ENCODE data around the gene LILRA6.
"Not testable (repeated sequence)": the region's sequence is repeated elsewhere in the genome, so short reads cannot be mapped to it uniquely, and the experiment has no call there.

Gene LILRA6

DNA sequence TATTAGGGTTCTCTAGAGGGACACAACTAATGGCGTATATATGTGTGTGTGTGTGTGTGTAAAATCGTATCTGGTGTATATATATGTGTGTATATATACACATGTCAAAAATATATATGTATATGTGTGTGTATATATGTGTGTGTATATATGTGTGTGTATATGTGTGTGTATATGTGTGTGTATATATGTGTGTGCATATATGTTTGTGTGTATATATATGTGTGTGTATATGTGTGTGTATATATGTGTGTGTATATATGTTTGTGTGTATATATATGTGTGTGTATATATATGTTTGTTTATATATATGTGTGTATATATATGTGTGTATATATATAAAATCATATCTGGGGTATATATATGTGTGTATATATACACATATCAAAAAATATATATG, 19.9 kb upstream of the LILRA6 start:
- no peak for DNase-seq (ENCODE audit: low spot score)

DNA sequence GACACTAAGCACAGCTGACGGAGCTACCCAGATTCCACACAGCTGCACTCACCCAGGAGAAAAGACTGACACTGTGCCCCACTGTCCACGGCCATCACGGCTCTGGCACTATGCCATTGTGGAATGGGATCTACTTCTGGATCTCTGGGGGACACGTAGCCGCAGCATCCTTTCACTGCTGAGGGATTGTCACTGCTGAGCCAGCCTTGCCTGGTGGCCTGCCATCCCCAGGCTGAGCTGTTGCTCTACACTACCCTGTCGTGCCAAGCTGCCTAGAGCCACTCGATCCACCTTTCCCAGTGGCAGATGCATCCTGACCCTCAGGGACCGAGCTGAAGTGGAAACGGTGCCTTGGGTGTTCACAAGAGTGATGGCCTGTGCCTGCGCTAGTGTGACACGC, 19.5 kb upstream of the LILRA6 start:
- no peak for DNase-seq (ENCODE audit: low spot score)

DNA sequence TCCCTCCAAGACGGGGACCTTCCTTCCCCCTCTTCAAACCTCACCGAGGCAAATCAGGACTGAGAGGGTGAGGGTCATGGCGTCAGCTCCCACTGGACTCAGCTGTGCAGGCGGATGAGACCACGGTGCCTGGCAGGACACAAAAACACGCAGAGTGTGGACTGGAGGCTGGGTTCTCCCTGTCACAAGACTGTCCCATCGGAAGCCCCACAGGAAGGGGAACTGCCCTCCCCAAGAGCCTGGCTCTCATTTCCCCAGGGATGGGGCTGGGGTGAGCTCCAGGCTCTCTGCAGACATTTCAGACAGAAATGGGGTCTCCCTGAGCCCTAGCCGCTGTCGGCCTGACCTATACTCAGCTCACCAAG, 14.5 kb upstream of the LILRA6 start, which contains the start of gene LILRB5:
Gene LILRB5, minus strand, starts transcription at position 158 of the 365 bp plus-strand sequence. Its CDS starts 80 bp downstream, at position 78.
- DNase-seq (ENCODE audit: low spot score) = no peak

DNA sequence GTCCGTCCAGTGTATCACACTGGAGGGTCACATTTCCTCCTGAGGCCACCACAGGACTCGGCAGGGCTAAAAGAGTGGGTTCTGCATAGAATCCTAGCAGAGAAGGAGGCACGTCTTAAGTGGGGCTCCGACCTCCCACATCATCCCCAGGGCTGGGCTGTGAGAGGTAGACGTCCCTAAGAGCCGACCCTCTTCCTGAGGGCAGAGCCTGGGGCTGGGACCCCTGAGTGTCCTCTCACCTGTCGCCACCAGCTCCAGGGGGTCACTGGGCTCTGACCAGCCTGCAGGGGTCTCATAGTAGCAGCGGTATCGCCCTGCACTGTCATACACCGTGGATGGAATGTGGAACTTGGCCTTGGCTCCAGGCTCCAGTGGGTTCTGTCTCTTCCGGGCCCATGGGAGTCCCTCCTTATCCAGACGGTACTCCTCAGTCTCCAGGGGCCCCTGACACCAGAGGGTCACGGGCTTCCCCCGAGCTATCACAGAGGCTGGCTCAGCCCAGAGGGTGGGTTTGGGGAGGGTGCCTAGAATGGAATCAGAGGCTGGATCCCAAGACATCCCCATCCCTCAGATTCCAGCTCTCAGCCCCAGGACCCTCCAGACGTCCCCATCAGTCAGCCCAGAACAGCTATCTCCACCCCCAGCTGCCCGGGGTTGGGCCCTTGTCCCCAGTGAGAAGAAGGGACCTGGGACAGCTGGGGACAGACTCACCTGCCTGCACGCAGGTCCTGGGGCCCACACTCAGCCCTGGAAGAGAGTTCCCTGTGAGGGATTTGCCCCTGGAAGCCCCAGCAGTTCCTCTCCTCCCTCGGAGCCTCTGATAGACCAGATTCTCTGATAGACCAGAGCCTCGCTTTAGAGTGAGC, 13.9 kb upstream of the LILRA6 start:
- DNase-seq (ENCODE audit: low spot score) = no peak

DNA sequence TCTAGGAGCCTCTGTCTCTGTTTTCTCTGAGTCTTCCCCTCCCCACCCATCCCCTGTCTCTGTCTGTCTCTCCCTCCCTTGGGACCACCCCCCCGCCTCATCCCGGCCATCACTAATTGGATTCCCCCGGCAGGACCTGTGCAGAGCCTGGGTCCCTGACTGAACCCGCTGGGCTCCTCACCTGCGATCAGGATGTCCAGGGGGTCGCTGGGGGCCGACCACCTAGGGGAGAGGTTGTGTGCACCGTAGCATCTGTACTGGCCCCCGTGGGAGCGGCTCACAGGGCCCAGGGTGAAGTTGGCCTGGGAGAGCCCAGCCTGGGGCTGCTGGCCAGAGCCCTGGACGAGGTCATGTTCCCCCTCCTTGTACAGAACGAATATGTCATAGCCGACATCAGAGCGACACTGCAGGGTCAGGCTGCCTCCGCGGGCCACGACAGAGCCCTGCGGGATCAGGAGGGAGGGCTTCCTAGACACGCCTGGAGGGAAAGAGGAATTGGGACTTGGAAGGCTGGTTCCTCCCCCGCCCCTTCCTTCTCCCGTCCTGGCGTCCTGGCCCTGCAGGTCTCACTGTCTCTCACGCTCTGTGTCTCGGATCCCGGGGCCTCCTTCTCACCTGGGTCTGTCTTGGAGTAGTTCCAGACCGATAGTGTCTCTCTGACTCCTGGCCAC, 12.7 kb upstream of the LILRA6 start:
- DNase-seq (ENCODE audit: low spot score) = no peak

DNA sequence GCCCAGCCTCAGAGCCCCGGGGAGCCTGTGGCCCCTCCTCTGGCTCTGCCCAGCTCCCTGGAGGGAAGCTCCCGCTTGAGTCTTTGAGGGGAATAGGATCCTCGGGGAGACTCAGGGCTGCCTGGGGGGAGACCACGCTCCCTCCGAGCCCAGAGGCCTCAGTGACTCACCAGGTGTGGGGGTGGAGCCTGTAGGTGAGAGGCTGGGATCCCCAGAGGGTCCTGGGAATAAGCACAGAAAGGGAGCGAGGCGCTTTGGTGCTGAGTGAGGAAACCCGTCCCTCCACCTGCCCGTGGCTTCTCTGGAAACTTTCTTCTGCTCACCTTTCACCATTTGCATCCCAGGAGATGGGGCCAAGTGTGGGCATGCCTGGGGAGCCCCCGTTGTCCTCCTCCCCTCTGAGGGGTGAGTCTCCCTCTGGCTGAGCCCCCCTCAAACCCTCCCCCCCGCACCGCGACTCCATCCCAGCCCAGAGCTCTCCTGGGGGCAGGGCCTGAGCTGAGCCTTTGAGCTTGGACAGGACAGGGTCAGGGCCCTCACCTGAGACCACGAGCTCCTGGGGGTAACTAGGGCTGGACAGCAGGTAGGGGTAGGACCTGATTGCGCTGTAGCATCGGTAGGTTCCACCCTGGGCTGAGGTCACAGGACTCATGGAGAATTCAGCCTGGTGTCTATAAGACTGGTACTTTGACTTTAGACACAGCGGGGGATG, 11.8 kb upstream of the LILRA6 start:
- no peak for DNase-seq (ENCODE audit: low spot score)

DNA sequence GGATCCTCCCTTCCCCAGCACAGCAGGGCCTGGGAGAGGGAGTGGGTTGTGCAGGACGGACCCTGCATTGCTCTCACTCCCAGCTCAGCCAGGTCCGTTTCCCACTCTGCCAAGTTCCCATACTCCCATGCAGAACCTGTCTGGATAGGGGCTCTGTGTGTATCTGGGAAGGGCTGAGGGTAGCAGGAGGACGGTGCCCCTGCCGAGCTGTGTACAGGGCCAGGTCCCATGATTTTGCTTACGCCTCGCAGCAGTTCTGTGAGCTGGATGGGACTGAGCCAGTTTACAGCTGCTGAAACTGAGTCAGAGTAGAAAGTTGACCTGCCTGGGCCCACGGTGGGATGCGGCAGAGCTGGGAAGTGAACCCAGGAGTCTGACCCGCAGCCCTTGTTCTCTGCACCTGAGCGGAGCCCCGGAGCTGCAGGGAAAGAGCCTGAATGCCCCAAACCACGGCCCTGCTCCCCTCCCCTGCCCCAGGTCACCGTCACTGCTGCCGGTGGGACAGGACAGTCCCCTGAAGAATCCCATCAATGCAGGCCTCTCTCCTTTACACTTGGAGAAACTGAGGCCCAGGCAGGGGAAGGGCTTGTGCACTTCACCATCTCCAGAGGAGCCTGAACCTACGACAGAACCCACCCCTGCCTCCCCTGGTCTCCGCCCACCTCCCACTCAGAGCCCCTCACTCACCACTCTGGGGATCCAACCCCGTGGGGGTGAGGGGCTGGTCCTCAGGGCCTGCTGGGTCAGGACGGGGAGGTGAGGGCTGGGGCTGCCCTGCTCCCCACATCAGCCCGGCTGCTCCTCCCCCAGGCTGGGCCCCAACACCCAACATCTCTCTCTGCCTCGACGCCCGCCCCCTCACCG, 11.0 kb upstream of the LILRA6 start:
- no peak for DNase-seq (ENCODE audit: low spot score)

DNA sequence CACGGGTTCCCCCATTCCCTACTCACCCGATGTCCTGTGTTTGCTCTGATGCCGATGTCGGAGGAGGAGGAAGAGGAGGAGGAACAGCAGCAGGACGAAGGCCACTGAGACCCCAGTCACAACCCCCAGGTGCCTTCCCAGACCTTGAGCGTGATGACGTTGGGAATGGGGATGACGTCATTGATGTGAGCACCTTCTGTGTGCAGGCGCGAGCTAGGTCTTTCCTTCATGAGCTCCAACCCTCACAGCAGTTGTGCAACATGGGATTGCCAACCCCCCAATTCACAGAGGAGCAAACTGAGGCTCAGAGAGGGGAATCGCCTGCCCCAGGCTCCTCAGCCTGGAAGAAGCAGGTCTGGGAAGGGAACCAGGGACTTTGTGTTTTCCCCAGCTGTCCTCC, 10.3 kb upstream of the LILRA6 start:
- DNase-seq (ENCODE audit: low spot score) = no peak

DNA sequence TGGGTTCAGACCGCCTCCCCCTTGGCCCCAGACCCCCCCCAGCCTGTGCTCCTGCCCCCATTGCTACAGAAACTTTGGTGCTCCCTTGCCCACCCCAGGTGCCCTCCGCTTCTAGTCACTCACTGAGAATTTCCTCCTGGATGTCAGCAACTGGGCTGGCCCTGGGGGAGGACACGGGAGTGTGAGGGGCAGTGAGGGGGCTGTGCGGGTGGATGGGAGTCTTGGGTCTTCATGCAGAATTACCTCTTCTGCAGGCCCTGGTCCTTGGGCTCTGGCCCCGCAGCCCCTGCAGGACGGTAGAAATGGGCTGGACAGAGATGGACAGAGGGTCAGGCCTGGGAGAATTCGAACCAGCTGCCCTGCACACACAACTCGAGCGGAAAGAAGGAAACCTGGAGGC, 9.7 kb upstream of the LILRA6 start:
- DNase-seq (ENCODE audit: low spot score) = no peak

DNA sequence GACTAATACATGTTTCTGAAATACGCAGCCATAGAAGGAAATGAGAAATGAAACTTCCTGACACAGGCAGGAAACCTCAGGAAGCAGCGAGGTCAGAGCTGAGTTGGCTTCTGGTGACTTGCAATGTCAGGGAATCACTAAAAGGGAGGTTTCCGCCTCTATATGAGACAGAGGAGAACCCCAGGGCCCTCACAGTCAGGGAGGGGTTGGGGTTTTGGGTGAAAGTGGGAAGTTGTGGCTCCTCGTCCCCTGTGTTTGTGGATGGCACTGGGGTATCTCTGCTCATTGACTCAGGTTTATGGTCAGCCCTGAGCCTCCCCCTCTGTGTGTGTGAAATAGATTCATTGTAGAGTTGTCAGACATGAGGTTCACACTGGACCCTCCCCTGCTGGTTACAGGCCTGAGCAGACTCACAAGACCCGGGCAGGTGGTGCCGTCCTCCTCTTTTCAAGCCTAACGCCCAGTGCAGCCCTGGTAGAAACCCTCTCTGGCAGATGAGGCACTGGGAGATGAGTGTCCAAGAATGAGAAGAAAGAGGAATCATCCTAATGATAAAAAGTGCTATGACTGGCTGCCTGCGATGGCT, 5.5 kb upstream of the LILRA6 start:
- peak; percentile 80 for DNase-seq (ENCODE audit: low spot score)

DNA sequence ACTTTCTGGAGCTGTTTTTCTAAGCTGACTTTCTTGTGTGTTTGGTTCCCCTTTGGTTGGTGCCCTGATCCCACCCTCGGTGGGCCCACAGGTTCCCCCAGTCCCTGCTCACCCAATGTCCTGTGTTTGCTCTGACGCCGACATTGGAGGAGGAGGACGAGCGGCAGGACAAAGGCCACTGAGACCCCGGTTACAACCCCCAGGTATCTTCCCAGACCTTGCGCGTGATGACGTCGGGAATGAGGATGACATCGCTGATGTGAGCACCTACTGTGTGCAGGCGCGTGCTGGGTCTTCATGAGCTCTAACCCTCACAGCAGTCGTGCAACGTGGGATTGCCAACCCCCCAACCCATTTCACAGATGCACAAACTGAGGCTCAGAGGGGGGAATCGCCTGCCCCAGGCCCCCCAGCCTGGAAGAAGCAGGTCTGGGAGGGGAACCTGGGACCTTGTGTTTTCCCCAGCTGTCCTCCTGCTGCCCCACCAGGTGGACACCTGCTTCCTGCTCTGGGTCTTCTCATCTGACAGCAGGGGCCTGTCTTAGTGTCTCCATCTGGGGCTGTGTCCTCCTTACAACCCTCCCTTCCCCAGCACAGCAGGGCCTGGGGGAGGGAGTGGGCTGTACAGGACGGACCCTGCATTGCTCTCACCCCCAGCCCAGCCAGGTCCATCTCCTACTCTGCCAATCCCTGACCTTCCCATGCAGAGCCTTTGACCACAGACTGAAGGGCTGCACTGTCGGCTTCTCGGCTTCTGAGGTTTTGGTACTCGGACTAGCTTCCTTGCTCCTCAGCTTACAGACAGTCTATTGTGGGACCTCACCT, 4.7 kb upstream of the LILRA6 start:
- no peak for DNase-seq (ENCODE audit: low spot score)

DNA sequence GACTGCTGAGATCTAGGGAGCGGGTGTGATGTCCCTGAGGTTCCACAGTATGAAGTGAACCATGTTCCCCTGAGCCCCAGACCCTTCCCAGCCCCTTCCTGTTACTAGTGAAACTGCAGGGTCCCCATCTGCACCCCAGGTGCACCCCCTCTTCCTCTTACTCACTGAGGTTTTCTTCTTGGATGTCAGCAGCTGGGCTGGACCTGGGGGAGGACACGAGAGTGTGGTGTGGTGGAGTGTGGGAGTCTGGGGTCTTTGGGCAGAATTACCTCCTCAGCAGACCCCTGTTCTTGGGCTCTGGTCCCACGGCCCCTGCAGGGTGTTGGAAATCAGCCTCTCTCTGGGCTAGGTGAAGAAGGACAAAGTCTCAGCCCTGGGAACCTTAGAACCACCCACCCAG, 3.3 kb upstream of the LILRA6 start:
- no peak for DNase-seq (ENCODE audit: low spot score)

DNA sequence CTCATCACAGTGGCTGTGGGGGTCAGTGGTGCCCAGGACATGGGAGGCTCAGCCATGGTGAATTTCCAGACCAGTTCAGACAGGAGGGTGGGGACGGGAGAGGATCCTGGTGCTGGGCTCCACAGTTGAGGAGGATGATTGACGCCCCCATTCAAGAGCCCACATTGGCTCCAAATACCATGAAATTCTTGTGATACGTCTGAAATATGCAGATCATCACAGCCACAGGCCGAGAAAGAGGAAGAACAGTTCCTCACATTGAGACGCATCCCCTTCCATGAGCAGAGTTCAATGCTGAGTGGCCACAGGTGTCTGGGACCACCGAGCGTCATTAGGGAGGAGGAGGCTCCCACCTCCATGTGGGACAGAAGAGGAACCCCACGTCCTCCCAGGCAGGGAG, 1.2 kb upstream of the LILRA6 start:
- DNase-seq (ENCODE audit: low spot score) = not testable (repeated sequence)

DNA sequence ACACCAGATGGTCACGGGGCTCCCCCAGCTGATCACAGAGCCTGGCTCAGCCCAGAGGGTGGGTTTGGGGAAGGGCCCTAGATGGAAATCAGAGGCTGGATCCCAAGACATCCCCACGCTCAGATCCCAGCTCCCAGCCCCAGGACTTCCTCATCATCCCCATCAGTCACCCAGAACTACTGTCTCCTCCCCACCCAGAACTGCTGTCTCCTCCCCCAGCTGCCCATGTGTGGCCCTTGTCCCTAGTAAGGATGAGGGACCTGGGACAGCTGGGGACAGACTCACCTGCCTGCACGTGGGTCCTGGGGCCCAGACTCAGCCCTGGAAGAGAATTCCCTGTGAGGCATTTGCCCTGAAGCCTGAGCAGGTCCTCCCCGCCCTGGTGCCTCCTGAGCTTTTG, 356 bp downstream of the LILRA6 start:
- not testable (repeated sequence) for DNase-seq (ENCODE audit: low spot score)

DNA sequence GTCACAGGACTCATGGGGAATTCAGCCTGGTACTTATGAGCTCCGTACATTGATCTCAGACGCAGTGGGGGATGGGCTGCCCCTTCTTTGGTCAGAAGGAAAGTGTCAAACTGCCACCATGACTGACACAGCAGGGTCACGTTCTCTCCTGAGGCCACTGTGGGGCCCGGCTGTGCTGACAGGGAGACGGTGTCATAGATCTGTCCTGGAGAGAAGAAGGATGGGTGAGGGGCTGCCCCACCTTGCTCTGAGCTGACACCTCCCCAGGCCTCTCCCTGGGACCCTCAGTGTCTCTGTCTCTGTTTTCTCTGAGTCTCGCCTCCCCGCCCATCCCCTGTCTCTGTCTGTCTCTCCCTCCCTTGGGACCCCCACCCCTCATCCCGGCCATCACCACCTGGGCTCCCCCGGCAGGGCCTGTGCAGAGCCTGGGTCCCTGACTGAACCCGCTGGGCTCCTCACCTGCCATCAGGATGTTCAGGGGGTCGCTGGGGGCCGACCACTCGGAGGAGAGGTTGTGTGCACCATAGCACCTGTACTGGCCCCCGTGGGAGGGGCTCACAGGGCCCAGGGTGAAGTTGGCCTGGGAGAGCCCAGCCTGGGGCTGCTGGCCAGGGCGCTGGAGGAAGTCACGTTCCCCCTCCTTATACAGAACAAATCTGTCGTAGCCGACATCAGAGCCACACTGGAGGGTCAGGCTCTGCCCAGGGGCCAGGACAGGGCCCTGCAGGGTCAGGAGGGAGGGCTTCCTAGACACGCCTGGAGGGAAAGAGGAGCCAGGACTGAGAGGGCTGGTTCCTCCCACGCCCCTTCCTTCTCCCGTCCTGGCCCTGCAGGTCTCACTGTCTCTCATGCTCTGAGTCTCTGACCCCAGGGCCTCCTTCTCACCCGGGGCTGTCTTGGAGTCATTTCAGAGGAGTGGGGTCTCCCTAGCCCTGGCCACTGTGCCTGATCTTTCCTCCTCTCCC, 1.9 kb downstream of the LILRA6 start:
- not testable (repeated sequence) for DNase-seq (ENCODE audit: low spot score)

DNA sequence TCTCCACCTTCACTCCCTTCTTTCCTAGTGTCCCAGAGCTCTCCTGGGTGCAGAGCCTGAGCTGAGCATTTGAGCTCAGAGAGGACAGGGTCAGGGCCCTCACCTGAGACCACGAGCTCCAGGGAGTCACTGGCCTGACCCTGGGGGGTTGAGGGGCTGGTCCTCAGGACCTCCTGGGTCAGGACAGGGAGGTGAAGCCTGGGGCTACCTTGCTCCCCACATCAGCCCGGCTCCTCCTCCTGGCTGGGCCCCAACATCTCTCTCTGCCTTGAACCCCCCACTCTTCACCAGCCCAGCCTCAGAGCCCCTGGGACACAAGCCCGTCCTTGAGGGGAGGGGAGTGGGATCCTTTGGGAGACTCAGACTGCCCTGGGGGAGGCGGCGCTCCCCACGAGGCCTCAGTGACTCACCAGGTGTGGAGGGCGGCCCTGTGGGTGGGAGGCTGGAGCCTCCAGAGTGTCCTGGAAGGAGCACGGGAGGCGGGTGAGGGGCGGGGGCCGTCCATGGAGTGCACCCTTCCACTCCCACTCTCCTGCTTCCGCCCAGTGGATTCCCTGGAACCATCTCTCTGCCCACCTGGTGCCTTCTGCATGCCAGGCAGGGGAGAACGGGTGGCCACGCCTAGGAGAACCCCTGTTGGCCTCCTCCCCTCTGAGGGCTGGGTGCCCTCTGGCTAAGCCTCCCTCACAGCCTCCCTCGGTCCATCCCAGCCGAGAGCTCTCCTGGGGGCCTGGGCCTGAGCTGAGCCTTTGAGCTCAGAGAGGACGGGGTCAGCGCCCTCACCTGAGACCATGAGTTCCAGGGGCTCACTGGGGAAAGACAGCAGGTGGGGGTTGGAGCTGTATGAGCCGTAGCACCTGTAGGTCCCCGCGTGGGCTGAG, 2.9 kb downstream of the LILRA6 start:
- DNase-seq (ENCODE audit: low spot score) = not testable (repeated sequence)

DNA sequence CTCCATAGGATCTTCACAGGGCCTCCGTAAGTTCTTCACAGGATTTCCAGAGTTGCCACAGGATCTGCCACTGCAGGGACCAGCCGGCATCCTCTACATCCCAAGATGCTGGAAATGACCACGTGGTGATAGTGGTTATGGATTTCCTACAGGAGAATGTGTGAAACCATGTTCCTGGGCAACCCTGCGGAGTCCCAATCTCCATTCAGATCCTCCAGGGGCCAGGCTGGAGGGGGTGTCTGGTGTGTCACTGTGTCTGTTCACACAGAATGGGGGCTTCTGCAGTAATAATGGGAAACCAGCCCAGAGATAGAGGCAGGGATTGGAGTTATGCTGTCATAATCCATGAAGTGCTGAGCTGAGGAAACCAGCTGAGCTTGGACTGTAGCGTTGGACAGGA, 8.6 kb downstream of the LILRA6 start:
- DNase-seq (ENCODE audit: low spot score) = no peak
